Keratinocyte (primary cell): ENCODE measurements around the gene TMEM161A. TPM values are rescaled to one million over a fixed set of nuclear protein-coding genes. Genes with fewer than 3 reads are reported as not detected.

Experiments used
- DNase-seq: peaks from one replicate; pipeline ENCODE4 v3.0.0-alpha.2; 2011; ENCODE audit warnings: low read depth, missing footprints, low spot score
- FAIRE-seq: peaks from 2 replicates; lab custom pipeline; 2011; peaks lifted over from hg19 to GRCh38; lab: Jason Lieb, UNC
- H2AFZ ChIP-seq: 2 replicates; pipeline ENCODE4 v1.6.0; 2012; ENCODE audit warnings: low read length, control low read depth, inconsistent platforms; ENCODE audit not compliant: control insufficient read depth
- H3K27ac ChIP-seq: 2 replicates; pipeline ENCODE4 v1.5.1; 2011; ENCODE audit warnings: low read length; ENCODE audit not compliant: control insufficient read depth, insufficient read depth
- H3K27me3 ChIP-seq: 3 replicates; pipeline ENCODE4 v1.6.0; 2011; ENCODE audit warnings: low read length; ENCODE audit not compliant: control insufficient read depth, insufficient read depth; ENCODE audit errors: extremely low read depth
- H3K36me3 ChIP-seq, 2 experiments: 2 replicates in 1 of 2; 3 replicates in 1 of 2; pipeline ENCODE4 v1.5.1; 2011; ENCODE audit warnings: low read length in 2 of 2, mild to moderate bottlenecking in 1 of 2; ENCODE audit not compliant: control insufficient read depth in 2 of 2, insufficient read depth in 2 of 2; ENCODE audit errors: extremely low read depth in 1 of 2
- H3K4me1 ChIP-seq: 3 replicates; pipeline ENCODE4 v1.5.1; 2011; ENCODE audit warnings: low read length; ENCODE audit not compliant: control insufficient read depth, insufficient read depth; ENCODE audit errors: extremely low read depth
- H3K4me2 ChIP-seq: 3 replicates; pipeline ENCODE4 v1.6.0; 2011; ENCODE audit warnings: low read depth, low read length; ENCODE audit not compliant: control insufficient read depth, insufficient read depth; ENCODE audit errors: extremely low read depth
- H3K4me3 ChIP-seq, 3 experiments: fragments of 200-600 bp in 1 of 3; sonication (generic) in 1 of 3; 2 replicates in 2 of 3; 3 replicates in 1 of 3; pipeline ENCODE4 v1.5.1; 2011 to 2016; ENCODE audit warnings: low read length in 3 of 3, mild to moderate bottlenecking in 3 of 3, control low read depth in 2 of 3, inconsistent platforms in 1 of 3, low read depth in 1 of 3, mixed read lengths in 1 of 3, mixed run types in 1 of 3, moderate library complexity in 1 of 3; ENCODE audit not compliant: control insufficient read depth in 2 of 3, insufficient read depth in 2 of 3; ENCODE audit errors: extremely low read depth in 1 of 3
- H3K79me2 ChIP-seq: 2 replicates; pipeline ENCODE4 v1.6.0; 2012; ENCODE audit warnings: low read length; ENCODE audit not compliant: control insufficient read depth, insufficient read depth
- H3K9ac ChIP-seq: 3 replicates; pipeline ENCODE4 v1.6.0; 2011; ENCODE audit warnings: low read length; ENCODE audit not compliant: control insufficient read depth, insufficient read depth; ENCODE audit errors: extremely low read depth
- H3K9me1 ChIP-seq: 3 replicates; pipeline ENCODE4 v1.6.0; 2011; ENCODE audit warnings: low read length; ENCODE audit not compliant: control insufficient read depth, insufficient read depth; ENCODE audit errors: extremely low read depth
- H3K9me3 ChIP-seq: 2 replicates; pipeline ENCODE4 v1.5.1; 2012; ENCODE audit warnings: low read depth, low read length; ENCODE audit not compliant: control insufficient read depth
- H4K20me1 ChIP-seq: 3 replicates; pipeline ENCODE4 v1.6.0; 2011; ENCODE audit warnings: low read length; ENCODE audit not compliant: control insufficient read depth, insufficient read depth; ENCODE audit errors: extremely low read depth
- CTCF ChIP-seq, 3 experiments: IDR thresholded peaks in 1 of 3; conservative IDR thresholded peaks in 1 of 3; optimal IDR thresholded peaks in 1 of 3; 2 replicates in 2 of 3; 3 replicates in 1 of 3; pipeline versions ENCODE3 to v1.5.1; 2011; ENCODE audit warnings: low read length in 3 of 3, mild to moderate bottlenecking in 3 of 3, moderate library complexity in 2 of 3, control low read depth in 1 of 3, inconsistent platforms in 1 of 3; ENCODE audit not compliant: insufficient read depth in 2 of 3; ENCODE audit errors: extremely low read depth in 1 of 3
- EZH2 ChIP-seq: IDR thresholded peaks from one replicate; pipeline ENCODE4 v1.6.1; 2012; ENCODE audit warnings: inconsistent platforms, mild to moderate bottlenecking, low read length, moderate library complexity
- dilution Hi-C: fragments of 300-500 bp; cut with MboI; formaldehyde crosslinking; loops from one replicate; pipeline ENCODE4 v1.7.0; 2020; ENCODE audit warnings: low sequenced_read_pairs; ENCODE audit not compliant: extremely low pct_ligation_motif_present
- polyA plus RNA-seq, 5 experiments: library from polyadenylated mRNA; depleted of rRNA in 3 of 5; stranded (reverse) in 3 of 5; stranded (forward) in 1 of 5; unstranded in 1 of 5; fragments of >200 nt; gene quantifications; 1 replicate in 1 of 5; 2 replicates in 3 of 5; 3 replicates in 1 of 5; pipeline versions ENCODE4 v1.2.1 to v1.2.3, GENCODE V29; 2011 to 2012; ENCODE audit warnings: missing spikeins in 2 of 5, low read depth in 1 of 5, low replicate concordance in 1 of 5

TMEM161A gene
- polyA plus RNA-seq, 1 donor (not counting 4 experiments of a cell fraction or from before 2014, with no cell fraction given), result 18.0 TPM

GRCh38 chr19:19098703-19099632 is 39.3 kb downstream of the TMEM161A start:
- H3K36me3 ChIP-seq, result no peaks in the 10 kb centered on the region
- no peak for DNase-seq
- dilution Hi-C loops, result no loop called here
- H3K79me2 ChIP-seq, result no peaks in the 10 kb centered on the region
- H3K27ac ChIP-seq, result no peak overlapping the region
- no peaks in the 10 kb centered on the region for H3K27me3 ChIP-seq
- no peak overlapping the region for H3K4me3 ChIP-seq
- no peak overlapping the region for H2AFZ ChIP-seq
- no peak for FAIRE-seq
- H4K20me1 ChIP-seq, result no peaks in the 10 kb centered on the region
- H3K9me1 ChIP-seq, result no peaks in the 10 kb centered on the region
- peaks cover 2% of the 10 kb centered on the region for H3K9me3 ChIP-seq
- no peaks in the 10 kb centered on the region for H3K4me1 ChIP-seq
- TF ChIP-seq EZH2, result no peak
- no peak for TF ChIP-seq CTCF (optimal IDR thresholded peaks at IDR 0.05 in 1 of 3, IDR thresholded peaks at IDR 0.05 in 1 of 3, conservative IDR thresholded peaks at IDR 0.05 in 1 of 3; ENCODE audit: extremely low read depth in 1 of 3, insufficient read depth in 2 of 3, low read length in 3 of 3)
- H3K4me2 ChIP-seq, result no peak overlapping the region
- H3K9ac ChIP-seq, result no peak overlapping the region

GRCh38 chr19:19098084-19098702 is 40.1 kb downstream of the TMEM161A start:
- Histone ChIP-seq H3K9me1 (no peaks in the 10 kb centered on the region), H3K79me2 (no peaks in the 10 kb centered on the region), H3K27me3 (no peaks in the 10 kb centered on the region), H3K4me2 (no peak overlapping the region), H3K27ac (no peak overlapping the region), H2AFZ (no peak overlapping the region), H3K9me3 (peaks cover 2% of the 10 kb centered on the region), H3K36me3 (no peaks in the 10 kb centered on the region), H3K9ac (no peak overlapping the region), H3K4me3 (no peak overlapping the region), H3K4me1 (no peaks in the 10 kb centered on the region), H4K20me1 (no peaks in the 10 kb centered on the region)
- dilution Hi-C loops, result no loop called here
- TF ChIP-seq EZH2 (no peak), CTCF (optimal IDR thresholded peaks at IDR 0.05 in 1 of 3, IDR thresholded peaks at IDR 0.05 in 1 of 3, conservative IDR thresholded peaks at IDR 0.05 in 1 of 3; ENCODE audit: extremely low read depth in 1 of 3, insufficient read depth in 2 of 3, low read length in 3 of 3) (peak in 1 of 3 experiments; percentile 36)
- FAIRE-seq (no peak), DNase-seq (no peak)
